ENCODE measurements around the gene AIMP2.
"Not testable (repeated sequence)": the region's sequence is repeated elsewhere in the genome, so short reads cannot be mapped to it uniquely, and the experiment has no call there.

Gene AIMP2

DNA sequence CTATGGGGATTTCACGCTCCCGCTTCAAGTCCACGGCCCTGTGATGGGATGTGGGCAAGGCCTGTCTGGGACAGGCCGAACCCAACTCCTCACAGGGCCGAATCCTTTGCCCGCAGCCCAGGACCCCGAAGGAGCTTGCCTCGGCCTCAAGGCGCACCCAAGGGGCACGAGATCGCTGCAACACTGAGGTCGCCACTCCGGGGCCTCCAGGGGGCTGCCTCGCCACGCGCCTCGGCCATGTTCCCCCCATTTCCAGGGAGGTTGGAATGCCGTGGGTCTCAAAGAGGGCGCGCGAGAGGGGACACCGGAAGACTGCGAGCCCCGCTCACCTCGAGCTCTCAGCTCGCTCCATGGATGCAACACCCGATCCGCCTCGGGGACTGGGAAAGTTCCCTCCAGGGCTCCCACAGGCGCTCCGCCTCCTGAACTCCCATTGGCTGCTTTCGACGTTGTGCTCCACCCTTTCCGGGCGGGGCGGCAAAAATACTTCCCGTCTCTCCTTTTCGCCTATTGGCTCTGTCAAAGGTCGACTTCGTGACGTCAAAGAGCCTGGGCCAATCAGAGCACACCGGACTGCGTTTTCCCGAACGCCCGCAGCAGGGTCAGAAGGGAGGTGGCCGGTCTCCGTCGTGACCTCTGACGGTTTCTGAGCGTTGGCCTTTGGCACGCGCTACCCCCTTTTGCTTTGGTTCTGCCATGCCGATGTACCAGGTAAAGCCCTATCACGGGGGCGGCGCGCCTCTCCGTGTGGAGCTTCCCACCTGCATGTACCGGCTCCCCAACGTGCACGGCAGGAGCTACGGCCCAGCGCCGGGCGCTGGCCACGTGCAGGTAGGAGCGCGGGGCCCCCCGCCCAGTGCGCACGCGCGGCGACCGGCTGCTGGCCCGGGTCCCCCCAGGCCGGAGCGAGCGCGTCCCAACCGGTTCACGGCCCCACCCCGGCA, at the start of gene AIMP2, which contains the start of gene PMS2:
Gene AIMP2 (plus strand): TSS at position 605 of the 944 bp plus-strand sequence. CDS start 92 bp downstream, at position 697.
Gene PMS2 (minus strand): TSS at position 382 of the 944 bp plus-strand sequence. CDS start 30 bp downstream, at position 352.
- peak; percentile 100 for DNase-seq

DNA sequence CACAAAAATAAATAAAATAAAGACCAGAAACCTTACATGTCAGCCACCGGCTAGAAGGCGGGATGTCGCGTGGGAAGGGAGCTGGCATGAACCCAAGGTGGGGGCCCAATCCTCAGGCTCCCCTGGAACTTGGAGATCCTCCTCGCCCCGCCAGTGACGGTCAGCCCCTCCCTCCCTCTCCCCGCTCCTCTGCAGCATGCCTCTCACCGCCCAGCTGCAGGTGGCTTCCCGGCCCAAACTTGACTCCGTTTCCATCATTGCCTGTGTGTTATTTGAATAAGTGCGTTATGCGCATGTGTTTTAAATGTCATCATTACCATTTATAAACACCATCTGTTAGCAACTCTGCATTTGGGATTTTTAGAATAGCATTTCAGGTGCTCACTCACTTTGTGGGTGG, 45.9 kb upstream of the AIMP2 start:
- DNase-seq = not testable (repeated sequence)

DNA sequence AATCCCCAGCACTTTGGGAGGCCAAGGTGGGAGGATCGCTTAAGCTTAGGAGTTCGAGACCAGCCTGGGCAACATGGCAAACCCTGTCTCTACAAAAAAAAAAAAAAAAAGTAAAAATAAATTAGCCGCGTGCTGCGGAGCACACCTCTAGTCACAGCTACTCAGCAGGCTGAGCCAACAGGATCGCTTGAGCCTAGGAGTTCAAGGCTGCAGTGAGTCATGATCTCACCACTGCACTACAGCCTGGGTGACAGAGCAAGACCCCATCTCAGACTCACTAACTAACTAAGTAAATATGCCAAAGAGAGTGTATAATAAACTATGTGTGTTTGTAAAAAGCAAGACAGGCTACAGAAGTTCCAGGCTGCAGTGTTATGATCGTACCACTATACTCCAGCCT, 45.3 kb upstream of the AIMP2 start:
- not testable (repeated sequence) for DNase-seq

DNA sequence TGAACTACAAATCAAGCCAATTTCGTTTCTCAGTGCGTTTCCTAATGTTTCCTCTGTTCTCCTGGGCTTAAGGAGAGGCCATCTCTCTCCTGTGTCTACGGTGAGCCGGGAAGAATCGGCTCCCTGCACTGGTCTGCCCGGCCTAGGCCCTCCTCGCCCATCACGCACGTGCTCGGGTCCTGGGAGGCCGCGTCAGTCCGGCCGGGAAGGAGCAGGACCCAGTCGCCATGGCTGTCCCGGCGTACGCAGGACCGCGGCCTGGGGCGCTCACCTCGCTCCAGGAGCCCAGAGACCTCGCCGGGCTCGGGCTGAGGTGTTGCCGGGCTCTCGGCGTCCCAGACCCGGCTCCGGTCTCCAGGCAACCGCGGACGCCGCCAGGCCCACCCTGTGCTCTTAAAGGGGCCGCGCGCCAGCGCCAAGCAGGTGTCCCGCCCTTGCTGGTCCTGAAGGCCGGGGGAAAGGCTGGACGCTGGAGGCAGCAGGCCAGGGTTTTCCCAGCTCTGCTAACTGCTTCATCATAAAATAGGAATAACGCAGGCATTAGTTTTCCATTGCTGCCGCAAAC, 38.6 kb upstream of the AIMP2 start, which contains the start of gene RSPH10B:
Gene RSPH10B (minus strand): TSS at position 343 of the 565 bp plus-strand sequence. CDS start 3,573 bp downstream, outside the sequence.
- not testable (repeated sequence) for DNase-seq

DNA sequence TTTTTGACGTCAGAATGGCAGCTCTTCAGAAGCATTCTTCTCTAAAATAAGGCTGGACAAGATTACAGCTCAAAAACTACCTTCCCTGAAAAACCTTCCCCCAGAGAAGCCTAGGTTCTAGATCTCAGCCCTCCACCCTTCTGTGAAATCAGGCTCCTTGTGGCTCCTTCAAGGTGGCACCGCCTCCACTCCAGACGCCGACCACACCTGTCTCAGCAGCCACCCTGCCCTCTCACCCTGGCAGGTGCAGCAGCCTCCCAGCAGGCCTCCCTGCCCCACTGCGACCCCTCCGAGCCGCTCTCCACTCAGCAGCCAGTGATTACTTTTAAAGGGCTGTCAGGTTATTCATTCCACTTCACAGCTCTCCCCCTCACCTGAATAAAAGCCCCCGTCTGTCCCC, 35.5 kb upstream of the AIMP2 start:
- not testable (repeated sequence) for DNase-seq

DNA sequence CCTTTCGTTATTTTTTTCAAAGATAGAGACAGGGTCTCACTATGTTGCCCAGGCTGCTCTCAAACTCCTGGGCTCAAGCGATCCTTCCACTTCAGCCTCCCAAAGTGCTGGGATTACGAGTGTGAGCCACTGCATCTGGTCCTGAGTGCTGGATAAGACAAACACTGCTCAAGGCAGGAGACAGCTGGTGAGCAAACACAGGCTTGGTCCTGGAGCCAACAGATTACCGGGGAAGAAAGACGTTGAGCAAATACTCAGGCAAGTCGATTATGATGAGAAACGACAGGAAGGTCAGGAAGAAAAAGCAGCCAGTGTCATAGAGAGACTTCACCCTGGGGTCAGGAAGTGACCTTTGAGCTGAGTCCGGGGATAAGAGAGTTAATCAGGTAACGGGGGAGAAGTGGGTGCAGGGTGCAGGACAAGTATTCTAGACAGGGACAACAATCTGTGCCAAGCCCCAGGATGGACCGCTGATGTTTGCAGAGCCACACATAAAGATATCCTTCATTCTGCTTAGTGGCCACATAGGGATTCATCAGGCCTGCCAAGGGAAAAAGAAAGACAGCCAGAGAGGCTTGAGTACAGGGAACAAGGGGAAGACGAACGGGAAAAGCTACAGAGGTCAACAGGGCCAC, 29.3 kb upstream of the AIMP2 start:
- DNase-seq = not testable (repeated sequence)

DNA sequence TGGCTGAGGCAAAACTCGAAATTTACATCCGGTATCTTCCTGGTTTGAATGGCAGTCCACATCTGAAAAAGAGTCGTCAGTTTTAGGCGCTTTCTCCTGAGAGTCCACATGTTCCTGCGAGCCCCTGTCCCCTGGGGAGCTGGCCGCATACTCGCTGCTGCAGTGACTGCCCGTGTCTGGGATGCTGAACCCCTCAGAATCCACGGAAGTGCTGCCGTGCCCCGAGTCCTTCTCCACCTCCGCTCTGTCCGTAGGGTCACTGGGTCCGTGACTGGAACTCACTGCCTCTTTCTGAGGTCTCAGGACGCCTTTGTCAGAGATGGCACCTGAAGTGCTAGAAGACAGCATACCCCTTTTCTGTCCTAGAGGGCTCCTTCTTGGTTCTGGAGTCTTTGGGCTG, 22.0 kb upstream of the AIMP2 start:
- DNase-seq = not testable (repeated sequence)

DNA sequence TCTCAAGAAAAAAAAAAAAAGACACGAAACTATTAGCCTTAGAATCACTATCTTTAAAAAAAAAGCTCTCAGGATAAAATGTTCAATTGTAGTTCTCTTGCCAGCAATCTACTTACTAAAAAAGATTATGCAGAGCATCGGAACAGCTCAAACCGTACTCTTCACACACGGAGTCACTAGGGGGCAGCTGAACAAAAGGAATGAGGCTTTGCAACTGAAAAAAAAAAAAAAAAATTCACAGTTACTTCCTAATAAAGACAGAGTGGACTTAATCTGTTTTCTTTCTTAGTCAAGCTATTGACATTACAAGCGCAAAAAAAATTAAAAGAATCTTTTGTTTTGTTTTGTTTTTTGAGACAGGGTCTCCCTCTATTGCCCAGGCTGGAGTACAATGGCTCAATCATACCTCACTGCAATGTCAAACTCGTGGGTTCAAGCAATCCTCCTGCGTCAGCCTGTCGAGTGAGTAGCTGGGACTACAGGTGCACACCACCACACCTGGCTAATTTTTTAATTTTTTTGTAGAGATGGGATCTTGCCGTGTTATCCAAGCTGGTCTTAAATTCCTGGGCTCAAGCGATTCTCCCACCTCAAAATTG, 11.8 kb upstream of the AIMP2 start:
- DNase-seq = peak; percentile 92

DNA sequence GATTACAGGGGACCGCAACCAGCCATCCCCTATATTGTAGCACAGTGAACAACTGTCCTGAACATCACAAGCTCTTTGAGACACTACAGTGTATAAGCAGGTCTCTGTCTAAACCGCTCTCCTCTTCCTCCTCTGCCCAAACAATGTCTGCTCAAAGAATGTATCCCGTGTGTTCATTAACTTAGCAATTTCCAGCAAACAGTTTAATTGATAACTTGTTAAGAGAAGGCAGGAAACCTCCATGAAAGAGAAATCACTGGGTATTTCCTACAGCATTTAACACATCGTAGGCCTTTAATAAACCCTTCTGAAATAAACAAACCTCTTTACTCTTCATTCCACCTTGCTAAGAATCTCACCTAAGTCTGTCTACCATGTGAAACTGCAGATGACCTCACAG, 1.7 kb upstream of the AIMP2 start:
- DNase-seq = no peak

DNA sequence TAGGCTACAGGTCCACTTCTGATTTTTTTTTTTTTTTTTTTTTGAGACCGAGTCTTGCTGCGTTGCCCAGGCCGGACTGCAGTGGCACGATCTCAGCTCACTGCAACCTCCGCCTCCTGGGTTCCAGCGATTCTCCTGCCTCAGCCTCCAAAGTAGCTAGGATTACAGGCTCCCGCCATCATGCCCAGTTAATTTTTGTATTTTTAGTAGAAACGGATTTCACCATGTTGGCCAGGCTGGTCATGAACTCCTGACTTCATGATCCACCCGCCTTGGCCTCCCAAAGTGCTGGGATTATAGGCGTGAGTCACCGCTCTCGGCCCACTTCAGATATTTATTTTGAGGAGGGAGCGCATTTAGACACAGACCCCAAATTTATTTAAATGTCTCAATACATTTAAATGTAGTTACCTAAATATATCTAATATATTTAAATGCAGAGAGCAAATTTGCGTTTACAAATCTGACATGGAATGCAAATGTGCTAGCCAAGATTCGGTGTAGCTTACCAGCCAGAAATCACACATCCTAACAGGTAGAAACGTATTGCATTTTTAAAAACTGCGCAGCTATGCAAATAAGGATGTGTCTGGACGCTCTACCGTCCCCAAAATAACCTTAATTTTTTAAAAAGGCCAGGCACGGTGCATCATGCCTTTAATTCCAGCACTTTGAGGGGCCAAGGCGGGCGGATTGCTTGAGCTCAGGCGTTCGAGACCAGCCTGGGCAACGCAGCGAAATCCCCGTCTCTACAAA, 1.1 kb upstream of the AIMP2 start:
- DNase-seq = peak; percentile 40

DNA sequence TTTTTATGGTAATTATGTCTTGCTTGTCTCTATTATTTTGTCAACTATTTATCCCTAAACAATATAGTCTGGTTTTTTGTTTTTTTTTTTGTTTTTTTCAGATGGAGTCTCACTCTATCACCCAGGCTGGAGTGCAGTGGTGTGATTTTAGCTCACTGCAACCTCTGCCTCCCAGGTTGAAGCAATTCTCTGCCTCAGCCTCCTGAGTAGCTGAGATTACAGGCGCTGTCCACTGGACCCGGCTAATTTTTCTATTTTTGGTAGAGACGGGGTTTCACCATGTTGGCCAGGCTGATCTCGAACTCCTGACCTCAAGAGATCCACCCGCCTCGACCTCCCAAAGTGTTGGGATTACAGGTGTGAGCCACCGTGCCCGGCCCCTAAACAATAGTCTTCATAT, 1.3 kb downstream of the AIMP2 start:
- not testable (repeated sequence) for DNase-seq

DNA sequence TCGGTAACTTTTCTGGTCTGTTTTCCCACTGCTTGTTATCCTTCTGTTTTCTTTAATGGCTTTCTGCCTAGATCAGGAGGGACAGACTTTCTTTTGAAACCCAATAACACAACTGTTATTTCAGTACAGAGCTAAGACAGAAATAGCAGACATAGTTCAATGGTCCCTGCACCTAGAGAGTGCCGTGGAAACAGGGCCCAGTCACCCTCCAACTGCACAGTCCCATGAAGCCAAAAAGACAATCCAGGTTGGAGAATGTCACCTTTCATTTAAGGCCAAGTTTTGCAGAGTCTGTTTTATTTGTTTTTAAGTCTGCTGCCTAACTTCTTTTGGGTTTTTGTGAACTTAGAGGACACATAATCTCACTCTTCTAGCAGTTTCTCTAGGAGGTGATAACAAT, 2.5 kb downstream of the AIMP2 start:
- no peak for DNase-seq

DNA sequence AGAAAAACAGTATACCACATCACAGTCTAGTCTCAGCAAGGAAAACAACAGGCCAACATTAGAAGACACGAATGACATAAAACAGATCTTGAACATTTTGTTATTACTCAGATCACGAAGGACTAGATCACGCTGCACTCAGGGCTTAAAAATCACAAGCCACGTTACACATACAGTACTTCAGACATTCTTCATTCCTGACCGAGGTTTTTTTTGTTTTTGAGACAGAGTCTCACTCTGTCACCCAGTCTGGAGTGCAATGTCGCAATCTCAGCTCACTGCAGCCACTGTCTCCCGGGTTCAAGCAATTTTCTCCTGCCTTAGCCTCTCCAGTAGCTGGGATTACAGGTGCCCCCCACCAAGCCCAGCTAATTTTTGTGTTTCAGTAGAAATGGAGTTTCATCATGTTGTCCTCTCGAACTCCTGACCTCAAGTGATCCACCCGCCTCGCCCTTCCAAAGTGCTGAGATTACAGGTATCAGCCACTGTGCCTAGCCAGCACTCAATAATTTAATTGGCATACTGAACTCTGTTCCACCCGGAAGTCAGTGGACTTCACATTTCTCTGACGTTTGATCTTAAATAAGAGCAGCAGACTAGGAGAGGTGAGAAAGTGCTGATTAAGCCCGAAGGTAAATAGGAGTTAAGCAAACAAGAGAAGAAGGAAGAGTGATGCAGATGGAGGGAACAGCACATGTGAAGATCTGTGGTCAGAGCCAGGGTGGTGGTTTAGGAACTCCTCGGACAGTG, 3.5 kb downstream of the AIMP2 start:
- peak; percentile 91 for DNase-seq

DNA sequence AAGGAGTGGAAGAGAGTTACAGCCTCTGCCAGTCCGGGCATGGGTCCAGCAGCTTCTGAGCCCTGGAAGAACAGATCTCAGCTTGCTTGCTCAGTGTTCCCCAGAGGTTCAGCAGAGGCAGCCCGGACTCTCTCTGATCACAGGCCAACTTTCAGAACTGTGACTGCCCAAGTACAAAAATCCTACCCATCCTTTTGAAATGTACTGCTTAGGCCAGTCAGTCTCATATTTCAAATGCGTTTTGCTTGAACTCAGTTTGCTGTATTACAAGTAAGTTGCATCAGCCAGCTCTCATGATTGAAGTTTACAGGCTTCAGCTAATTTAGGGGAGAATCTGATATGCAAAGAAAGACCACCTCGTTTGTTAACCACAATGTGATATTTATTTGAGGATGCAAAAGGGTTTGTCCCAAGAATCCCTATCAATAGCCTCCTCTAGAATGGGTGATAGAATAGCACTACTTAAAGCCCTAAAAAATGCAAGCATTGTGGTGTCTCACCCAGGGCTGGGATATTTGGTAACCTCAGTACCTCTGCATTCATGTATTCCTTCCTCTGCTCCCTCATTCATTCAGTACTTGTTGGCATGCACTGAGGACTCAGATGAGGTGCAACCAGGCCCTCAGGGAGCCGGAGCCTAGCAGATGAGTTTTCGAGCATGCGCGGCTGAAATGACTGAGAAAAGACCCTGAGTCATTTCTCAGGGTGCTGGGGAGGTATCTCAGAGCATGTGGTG, 7.0 kb downstream of the AIMP2 start:
- DNase-seq = peak; percentile 84

DNA sequence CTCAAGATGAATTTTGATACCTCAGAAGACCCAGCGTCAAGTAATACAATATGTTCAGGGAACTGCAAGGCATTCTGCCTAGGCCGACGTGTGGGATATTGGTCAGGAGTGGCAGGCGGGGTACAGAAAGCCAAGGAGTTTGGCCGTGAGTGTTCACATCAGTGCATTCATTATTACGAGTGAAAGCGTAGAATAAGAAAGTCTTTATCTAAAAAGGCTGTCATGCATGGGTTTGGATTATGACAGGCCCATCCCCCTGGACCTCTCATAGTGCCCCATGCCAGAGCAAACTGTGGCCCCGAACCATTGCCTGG, 7.5 kb downstream of the AIMP2 start:
- DNase-seq = no peak

DNA sequence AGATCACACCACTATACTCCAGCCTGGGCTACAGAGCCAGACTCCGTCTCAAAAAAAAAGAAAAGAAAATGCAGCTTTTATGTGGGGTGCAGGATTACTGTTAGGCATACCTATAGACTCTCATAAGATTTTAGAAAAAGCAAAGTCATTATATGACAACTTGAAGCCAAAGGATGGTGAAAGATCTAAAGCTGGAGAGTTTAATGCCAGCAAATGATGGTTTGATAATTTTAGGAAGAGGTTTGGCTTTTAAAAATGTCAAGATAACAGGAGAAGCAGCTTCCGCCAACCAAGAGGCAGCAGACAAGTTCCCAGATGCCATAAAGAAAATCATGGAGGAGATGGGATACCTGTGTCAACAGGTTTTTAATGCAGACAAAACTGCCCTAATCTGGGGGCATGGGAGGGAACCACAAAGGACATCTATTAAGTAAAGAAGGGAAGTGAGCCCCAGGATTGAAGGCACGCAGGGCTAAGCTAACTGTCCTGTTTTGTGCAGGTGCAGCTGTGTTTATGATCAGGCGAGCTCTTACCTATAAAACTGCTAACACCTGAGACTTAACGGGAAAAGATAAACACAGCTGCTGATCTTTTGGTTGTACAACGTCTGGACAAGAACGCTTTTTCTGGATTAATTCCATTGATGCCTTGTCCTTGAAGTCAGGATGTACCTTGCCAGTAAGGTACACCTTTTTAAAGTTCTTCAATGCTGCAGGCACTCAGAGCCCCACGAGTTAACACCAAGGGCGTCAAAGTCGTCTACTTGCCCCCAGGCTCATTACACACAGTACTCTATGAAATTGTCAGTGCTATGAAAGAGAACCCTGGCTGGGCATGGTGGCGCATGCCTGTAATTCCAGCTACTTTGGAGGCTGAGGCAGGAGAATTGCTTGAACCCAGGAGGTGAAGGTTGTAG, 11.6 kb downstream of the AIMP2 start:
- DNase-seq = peak; percentile 95

DNA sequence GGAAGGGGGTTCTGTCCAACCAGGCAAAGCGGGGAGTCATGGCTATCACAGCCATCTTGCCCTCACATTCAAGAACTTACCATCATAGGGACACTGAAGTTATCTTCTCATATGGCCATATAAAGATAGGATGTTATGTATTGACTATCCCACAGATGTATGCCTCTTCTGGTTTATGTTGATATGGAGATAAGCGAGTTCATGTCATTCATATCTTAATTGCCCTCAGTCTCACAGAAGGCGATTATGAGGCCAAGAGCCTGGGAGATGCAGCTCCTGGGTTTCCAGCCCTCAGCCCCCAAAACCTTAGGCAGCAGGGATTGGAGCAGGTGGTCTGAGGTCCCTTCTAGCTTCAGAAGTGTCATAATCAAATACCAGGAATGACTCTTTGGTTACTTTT, 13.6 kb downstream of the AIMP2 start:
- no peak for DNase-seq

DNA sequence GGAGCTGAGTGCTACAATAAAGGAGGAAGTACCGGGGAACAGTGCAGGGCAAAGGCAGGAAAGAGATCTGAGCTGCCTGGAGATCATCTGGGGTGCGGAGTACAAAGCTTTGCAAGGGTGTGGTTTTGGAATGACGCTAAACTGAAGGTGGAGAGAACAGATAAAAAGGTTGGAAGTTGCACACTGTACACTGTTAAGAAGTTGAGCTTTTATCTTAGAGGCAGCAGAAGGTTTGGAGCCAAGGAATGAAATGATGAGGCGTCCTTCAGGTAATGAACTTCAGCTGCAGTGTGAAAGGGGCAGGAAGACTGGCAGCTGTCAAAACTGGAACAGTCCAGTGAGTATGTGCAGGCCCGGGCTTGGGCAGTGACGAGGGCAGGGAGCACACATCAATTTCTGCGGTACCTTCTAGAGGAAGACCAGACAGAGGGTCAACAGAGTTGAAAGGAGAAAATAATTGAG, 14.9 kb downstream of the AIMP2 start:
- DNase-seq = no peak

DNA sequence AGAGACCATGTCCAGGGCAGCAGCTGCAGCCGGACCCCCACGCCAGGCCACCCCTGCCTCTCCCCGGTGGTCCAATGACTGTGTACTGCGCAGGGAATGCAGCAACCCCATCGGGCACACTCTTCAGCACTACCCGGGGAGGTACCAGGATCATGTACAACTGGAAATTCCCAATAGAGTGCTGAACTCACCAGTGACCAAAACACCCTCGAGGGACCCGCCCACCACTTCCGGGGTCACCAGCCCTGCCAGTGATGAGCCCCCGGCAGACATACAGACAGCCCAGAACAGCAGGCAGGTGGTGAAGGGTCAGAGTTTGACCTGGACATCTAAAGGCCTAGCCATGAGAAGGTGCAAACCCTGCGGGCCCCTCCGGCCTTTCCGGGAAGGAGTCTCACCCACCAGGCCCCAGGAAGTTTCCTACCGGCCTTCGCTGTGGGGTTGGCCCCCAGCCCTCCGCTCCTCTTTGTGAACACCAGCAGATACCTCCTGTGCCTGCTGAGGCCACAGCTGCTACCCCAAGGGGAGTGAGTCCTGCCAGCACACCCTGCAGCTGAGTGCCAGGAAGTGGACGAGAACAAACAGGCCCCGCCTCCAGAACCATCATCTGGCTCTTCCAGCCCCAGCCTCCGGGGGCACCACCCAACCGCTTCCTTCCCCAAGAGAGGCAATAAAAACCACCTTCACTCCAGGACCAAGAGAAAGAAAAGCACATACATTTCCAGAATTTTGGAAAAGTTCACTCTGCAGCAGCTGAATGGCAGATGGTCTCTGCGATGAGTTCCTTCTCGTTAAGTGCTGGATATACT, 17.1 kb downstream of the AIMP2 start:
- peak; percentile 92 for DNase-seq

Data from DMS53 (cell line).